ENCODE measurements around the gene CDK15.

The CDK15 gene

DNA sequence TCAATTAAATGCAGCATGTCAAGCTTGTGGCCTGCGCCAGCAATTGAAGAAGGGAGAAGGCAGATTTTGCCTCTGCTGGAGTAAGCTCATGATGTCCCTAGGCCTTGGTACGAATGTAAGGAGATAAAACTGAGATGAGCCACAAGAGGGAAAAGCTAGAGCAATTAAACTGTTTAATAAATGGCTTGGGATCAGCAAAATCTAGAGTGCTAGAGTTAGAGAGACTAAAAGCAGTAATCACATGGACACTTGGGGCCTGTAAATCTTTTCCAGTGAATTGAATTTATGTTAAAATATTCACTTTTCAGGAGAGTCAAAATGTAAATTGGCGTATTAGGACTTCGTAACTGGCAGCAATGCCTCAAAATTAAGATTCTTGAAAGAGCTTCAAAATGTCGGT, 86.2 kb downstream of the CDK15 start:
- H3K36me3 ChIP-seq (ENCODE audit: control insufficient read depth, insufficient read depth, low read length, severe bottlenecking): no peaks in the 10 kb centered on the region
- no peak for DNase-seq (ENCODE audit: low read depth)
- H3K4me1 ChIP-seq (ENCODE audit: control insufficient read depth, insufficient read depth, low read length): peaks cover 18% of the 10 kb centered on the region
- H3K27me3 ChIP-seq (replicated peaks; ENCODE audit: control insufficient read depth, insufficient read depth, low read length): peaks cover under 1% of the 10 kb centered on the region
- H3K9ac ChIP-seq (ENCODE audit: low read length): no peak overlapping the region
- no peak overlapping the region for H3K4me3 ChIP-seq (ENCODE audit: low read length)
- H3K9me3 ChIP-seq (ENCODE audit: control insufficient read depth, low read length): no peaks in the 10 kb centered on the region

DNA sequence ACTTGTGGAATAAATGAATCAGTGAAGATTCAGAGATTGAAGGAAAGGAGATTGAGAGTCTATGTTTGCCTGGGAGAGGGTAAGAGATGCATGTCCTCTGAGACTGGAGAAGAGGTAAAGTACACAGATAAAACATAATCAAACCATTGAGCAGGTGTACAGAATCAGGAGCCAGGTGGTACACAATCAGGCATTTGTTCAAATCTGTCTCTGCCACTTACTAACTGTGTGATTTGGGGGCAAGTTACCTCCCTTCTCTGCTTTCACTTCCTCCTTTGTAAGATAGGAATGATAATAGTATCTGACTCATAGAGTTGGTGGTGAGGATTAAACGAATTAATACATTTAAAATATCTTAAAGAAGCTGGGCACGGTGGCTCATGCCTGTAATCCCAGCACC, 94.0 kb downstream of the CDK15 start:
- no peak for DNase-seq (ENCODE audit: low read depth)
- peaks cover 9% of the 10 kb centered on the region for H3K27me3 ChIP-seq (replicated peaks; ENCODE audit: control insufficient read depth, insufficient read depth, low read length)
- H3K4me1 ChIP-seq (ENCODE audit: control insufficient read depth, insufficient read depth, low read length): no peaks in the 10 kb centered on the region
- no peak overlapping the region for H3K4me3 ChIP-seq (ENCODE audit: low read length)
- H3K9me3 ChIP-seq (ENCODE audit: control insufficient read depth, low read length): no peaks in the 10 kb centered on the region
- H3K36me3 ChIP-seq (ENCODE audit: control insufficient read depth, insufficient read depth, low read length, severe bottlenecking): no peaks in the 10 kb centered on the region
- H3K9ac ChIP-seq (ENCODE audit: low read length): no peak overlapping the region

DNA sequence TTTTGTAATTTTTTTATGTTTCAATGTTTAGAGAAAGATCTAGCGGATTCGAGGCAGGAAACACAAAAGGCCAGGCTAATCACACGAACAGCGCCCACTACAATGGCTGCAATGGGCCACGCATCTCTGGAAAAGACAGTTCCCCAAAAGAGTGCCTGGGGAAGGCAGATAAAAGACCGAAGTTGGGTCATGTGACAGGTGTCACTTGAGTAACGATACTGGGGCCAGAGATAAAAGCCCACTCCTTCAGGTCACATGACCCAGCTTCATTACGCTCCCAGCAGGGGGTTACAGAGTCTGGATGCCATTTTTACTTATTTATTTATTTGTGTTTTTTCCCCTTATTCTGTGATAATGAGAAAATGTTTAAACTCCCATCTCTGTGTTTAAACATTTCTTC, 95.4 kb downstream of the CDK15 start:
- Histone ChIP-seq H3K4me1 (ENCODE audit: control insufficient read depth, insufficient read depth, low read length) (no peaks in the 10 kb centered on the region), H3K4me3 (ENCODE audit: low read length) (no peak overlapping the region), H3K36me3 (ENCODE audit: control insufficient read depth, insufficient read depth, low read length, severe bottlenecking) (no peaks in the 10 kb centered on the region), H3K27me3 (replicated peaks; ENCODE audit: control insufficient read depth, insufficient read depth, low read length) (peaks cover 9% of the 10 kb centered on the region), H3K9ac (ENCODE audit: low read length) (no peak overlapping the region), H3K9me3 (ENCODE audit: control insufficient read depth, low read length) (no peaks in the 10 kb centered on the region)
- DNase-seq (ENCODE audit: low read depth): no peak

DNA sequence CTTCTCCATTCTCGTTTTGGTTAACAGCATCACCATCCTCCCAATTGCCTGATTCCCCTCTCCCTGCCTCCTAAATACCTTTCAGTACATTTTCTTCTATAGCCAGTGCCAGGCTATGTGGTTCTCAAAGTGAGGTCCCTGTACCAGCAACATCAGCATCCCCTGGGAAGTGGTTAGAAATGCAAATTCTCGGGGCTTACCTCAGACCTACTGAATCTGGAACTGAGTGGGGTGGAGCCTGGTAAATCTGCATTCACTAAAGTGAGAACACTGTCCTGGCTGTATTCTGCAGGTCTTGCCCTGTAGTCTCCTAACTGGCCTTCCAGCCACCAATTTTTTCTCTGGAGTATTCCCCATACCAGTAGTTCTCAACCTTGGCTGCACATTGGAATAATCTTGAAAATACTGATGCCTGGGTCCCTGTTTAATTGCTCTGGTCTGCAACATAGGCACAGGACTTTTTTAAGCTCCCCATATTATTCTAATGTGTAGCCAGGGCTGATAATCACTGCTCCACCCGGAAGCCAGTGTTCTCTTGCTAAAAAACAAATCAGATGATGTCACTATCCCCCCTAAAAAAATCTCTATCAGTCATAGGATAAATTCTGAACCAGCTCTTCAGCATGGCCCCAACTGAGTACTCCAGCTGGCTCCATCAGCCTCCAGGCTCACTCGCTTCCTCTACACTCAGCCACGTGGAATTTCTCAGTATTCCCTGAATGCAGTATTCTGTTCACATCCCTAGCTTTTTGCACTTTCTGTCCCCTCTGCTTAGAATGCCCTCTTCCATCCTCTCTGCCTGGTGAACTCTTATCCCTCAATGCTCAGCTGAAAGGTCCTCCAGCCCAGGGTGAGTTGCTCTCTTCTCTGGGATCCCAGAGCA, 98.4 kb downstream of the CDK15 start:
- Histone ChIP-seq H3K9me3 (ENCODE audit: control insufficient read depth, low read length) (no peaks in the 10 kb centered on the region), H3K4me3 (ENCODE audit: low read length) (no peak overlapping the region), H3K9ac (ENCODE audit: low read length) (no peak overlapping the region), H3K36me3 (ENCODE audit: control insufficient read depth, insufficient read depth, low read length, severe bottlenecking) (no peaks in the 10 kb centered on the region), H3K27me3 (replicated peaks; ENCODE audit: control insufficient read depth, insufficient read depth, low read length) (no peaks in the 10 kb centered on the region), H3K4me1 (ENCODE audit: control insufficient read depth, insufficient read depth, low read length) (peaks cover 10% of the 10 kb centered on the region)
- peak; percentile 21 for DNase-seq (ENCODE audit: low read depth)

DNA sequence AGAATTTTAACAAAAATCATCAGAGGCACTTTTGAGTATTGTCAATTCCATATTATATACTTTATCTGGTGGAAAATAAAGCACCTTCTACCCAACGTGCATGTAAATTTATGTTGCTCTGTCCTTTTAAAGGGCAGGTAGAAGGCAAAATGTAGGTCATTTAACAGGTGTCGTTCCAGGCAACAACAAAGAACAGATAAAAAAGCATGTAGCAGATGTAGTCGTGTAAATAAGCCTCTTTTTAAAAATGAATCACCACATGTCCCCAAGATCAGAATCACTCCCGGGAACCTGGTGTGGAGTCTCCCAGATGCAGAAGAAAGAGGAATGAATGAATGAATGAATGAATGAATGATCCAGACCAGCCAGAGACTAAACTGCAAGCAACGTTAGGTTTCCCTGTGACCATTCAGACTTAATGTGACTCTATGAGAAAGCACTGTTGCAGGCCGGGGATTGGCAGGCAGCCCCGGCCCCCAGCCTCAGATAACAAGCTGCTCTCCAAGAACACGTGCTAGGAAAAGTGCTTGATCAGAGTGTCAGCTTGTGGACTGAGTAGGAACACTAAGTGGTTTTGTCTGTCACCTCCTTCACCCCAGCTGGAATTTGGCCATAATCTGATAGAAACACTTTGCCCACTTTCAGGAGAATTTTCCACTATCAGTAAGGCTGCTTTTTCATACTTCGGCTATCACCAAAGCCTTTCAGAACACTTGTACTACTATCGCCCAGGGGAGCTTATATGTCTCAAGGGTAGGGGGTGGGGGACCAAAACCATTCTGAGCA, 100.6 kb downstream of the CDK15 start:
- Histone ChIP-seq H3K27me3 (replicated peaks; ENCODE audit: control insufficient read depth, insufficient read depth, low read length) (no peaks in the 10 kb centered on the region), H3K4me3 (ENCODE audit: low read length) (no peak overlapping the region), H3K9me3 (ENCODE audit: control insufficient read depth, low read length) (no peaks in the 10 kb centered on the region), H3K36me3 (ENCODE audit: control insufficient read depth, insufficient read depth, low read length, severe bottlenecking) (no peaks in the 10 kb centered on the region), H3K9ac (ENCODE audit: low read length) (no peak overlapping the region), H3K4me1 (ENCODE audit: control insufficient read depth, insufficient read depth, low read length) (peaks cover 14% of the 10 kb centered on the region)
- no peak for DNase-seq (ENCODE audit: low read depth)

DNA sequence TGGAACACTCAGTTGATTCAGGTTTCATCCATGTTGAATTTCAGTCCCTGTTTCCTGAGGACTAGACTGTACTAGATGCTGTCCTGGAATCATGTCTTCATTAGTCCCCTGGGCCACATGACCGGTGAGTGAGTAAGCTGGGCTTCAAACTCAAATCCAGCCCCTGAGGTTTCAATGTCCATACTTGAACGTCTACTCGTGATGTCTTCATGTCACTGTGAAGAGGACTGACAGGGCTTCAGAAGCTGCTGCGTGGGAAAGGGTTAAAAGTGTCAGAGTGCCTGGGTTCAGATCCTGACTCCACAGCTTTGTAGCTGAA, 101.2 kb downstream of the CDK15 start:
- DNase-seq (ENCODE audit: low read depth): no peak
- Histone ChIP-seq H3K9ac (ENCODE audit: low read length) (no peak overlapping the region), H3K4me1 (ENCODE audit: control insufficient read depth, insufficient read depth, low read length) (peaks cover 14% of the 10 kb centered on the region), H3K36me3 (ENCODE audit: control insufficient read depth, insufficient read depth, low read length, severe bottlenecking) (no peaks in the 10 kb centered on the region), H3K9me3 (ENCODE audit: control insufficient read depth, low read length) (no peaks in the 10 kb centered on the region), H3K27me3 (replicated peaks; ENCODE audit: control insufficient read depth, insufficient read depth, low read length) (no peaks in the 10 kb centered on the region), H3K4me3 (ENCODE audit: low read length) (no peak overlapping the region)

DNA sequence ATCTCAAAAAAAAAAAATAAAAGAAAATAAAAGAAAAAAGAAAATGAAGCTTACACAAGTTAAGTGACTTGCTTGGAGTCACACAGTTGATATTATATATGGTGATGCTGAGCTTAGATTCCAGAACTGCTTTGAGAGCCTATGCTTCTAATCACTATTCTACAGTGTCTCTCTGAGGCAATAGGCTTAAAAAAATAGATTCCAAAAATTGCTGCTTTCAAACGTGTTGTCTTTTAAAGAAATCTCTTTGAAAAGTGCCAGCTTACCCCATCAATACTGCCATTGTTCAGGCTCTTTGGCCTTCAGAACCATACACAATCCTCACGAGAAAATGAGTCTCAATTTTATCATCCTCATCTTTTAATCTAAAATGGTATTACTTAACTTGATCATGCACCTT, 102.6 kb downstream of the CDK15 start:
- no peak overlapping the region for H3K9ac ChIP-seq (ENCODE audit: low read length)
- peak; percentile 68 for DNase-seq (ENCODE audit: low read depth)
- no peak overlapping the region for H3K4me3 ChIP-seq (ENCODE audit: low read length)

DNA sequence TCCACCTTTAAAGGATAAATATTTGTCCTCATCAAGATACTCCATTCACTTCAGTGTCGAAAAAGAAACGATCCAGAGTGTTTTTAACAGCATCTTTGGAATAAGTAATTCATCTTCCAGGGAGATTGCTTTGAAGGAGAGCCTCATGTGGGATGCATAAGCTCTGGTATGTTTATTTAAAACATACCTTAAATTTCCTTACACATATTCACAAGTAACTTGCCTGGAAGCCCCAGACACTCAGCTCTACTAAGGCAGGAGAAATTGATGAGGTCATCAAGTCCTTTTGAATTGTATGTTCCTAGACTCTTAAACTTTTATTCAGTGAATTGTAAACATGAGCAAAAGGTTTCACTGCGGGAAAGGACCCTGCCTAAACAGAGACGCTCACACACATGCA, 103.0 kb downstream of the CDK15 start:
- H3K27me3 ChIP-seq (replicated peaks; ENCODE audit: control insufficient read depth, insufficient read depth, low read length): no peaks in the 10 kb centered on the region
- H3K36me3 ChIP-seq (ENCODE audit: control insufficient read depth, insufficient read depth, low read length, severe bottlenecking): no peaks in the 10 kb centered on the region
- peaks cover 14% of the 10 kb centered on the region for H3K4me1 ChIP-seq (ENCODE audit: control insufficient read depth, insufficient read depth, low read length)
- no peaks in the 10 kb centered on the region for H3K9me3 ChIP-seq (ENCODE audit: control insufficient read depth, low read length)
- H3K4me3 ChIP-seq (ENCODE audit: low read length): peak overlapping the region; percentile 48
- DNase-seq (ENCODE audit: low read depth): peak; percentile 83
- H3K9ac ChIP-seq (ENCODE audit: low read length): no peak overlapping the region

More for the DNA sequence above, 102.6 kb downstream of the CDK15 start:
- H3K4me1 ChIP-seq (ENCODE audit: control insufficient read depth, insufficient read depth, low read length): peaks cover 14% of the 10 kb centered on the region
- no peaks in the 10 kb centered on the region for H3K9me3 ChIP-seq (ENCODE audit: control insufficient read depth, low read length)
- no peaks in the 10 kb centered on the region for H3K27me3 ChIP-seq (replicated peaks; ENCODE audit: control insufficient read depth, insufficient read depth, low read length)
- H3K36me3 ChIP-seq (ENCODE audit: control insufficient read depth, insufficient read depth, low read length, severe bottlenecking): no peaks in the 10 kb centered on the region

DNA sequence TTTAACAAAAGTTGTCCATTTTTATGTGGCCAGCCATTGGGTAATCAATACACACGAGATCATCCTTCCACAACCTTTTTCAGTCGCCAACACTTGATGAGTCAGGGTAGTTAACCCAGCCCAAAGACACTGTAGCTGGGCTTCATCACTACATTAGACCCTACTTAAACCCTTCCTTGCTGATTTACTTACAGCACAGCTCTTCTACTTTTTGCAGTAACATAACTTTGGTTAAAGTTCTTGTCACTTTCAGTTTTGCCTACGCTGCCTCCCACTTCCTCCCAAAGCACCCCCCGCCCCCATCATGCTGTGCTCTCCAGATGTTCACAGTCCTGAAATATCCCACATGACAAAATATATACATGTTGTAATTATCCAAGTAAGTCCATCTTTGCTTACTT, 103.6 kb downstream of the CDK15 start:
- Histone ChIP-seq H3K4me3 (ENCODE audit: low read length) (peak overlapping the region; percentile 48), H3K9ac (ENCODE audit: low read length) (no peak overlapping the region), H3K27me3 (replicated peaks; ENCODE audit: control insufficient read depth, insufficient read depth, low read length) (no peaks in the 10 kb centered on the region), H3K36me3 (ENCODE audit: control insufficient read depth, insufficient read depth, low read length, severe bottlenecking) (no peaks in the 10 kb centered on the region), H3K4me1 (ENCODE audit: control insufficient read depth, insufficient read depth, low read length) (peaks cover 14% of the 10 kb centered on the region), H3K9me3 (ENCODE audit: control insufficient read depth, low read length) (no peaks in the 10 kb centered on the region)
- DNase-seq (ENCODE audit: low read depth): peak; percentile 82

DNA sequence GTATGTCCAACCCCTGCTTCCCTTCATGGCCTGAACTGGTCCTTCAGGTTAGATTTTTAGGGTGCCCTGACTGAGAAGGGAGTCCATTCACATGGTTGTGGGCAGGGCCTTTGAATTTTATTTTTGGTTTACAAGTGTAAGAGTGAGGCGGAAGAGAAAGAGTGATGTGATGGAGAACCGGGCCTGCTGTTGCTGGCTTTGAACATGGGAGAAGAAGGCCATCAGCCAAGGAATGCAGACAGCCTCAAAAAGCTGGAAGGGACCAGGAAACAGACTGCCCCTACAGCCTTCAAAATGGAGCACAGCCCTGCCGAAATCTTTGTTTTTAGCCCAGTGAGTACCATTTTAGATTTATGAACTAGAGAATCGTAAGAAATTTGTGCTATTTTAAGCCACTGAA, 105.0 kb downstream of the CDK15 start:
- no peak overlapping the region for H3K9ac ChIP-seq (ENCODE audit: low read length)
- peaks cover 14% of the 10 kb centered on the region for H3K4me1 ChIP-seq (ENCODE audit: control insufficient read depth, insufficient read depth, low read length)
- H3K36me3 ChIP-seq (ENCODE audit: control insufficient read depth, insufficient read depth, low read length, severe bottlenecking): no peaks in the 10 kb centered on the region
- no peak for DNase-seq (ENCODE audit: low read depth)
- peaks cover under 1% of the 10 kb centered on the region for H3K27me3 ChIP-seq (replicated peaks; ENCODE audit: control insufficient read depth, insufficient read depth, low read length)
- H3K4me3 ChIP-seq (ENCODE audit: low read length): no peak overlapping the region
- no peaks in the 10 kb centered on the region for H3K9me3 ChIP-seq (ENCODE audit: control insufficient read depth, low read length)

DNA sequence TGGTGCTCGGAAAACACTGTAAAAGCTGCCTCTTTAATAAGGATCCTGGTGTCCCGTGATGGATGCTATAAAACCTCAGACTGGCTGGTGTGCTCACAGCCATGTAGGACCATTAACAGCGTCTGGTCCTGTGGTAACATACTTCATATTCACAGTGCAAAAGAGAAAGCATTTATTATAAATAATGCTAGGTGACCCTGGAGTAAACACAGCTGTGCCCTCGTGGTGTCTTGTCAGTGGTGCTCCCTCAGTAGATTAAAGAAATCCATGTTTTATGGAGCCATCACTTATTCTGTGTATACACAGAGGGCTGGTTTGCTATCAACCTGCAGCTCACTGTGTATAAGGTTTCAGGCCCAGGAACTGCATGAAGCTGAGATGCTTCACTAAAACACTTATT, 106.9 kb downstream of the CDK15 start:
- no peaks in the 10 kb centered on the region for H3K36me3 ChIP-seq (ENCODE audit: control insufficient read depth, insufficient read depth, low read length, severe bottlenecking)
- peaks cover 10% of the 10 kb centered on the region for H3K4me1 ChIP-seq (ENCODE audit: control insufficient read depth, insufficient read depth, low read length)
- H3K27me3 ChIP-seq (replicated peaks; ENCODE audit: control insufficient read depth, insufficient read depth, low read length): peaks cover 3% of the 10 kb centered on the region
- no peaks in the 10 kb centered on the region for H3K9me3 ChIP-seq (ENCODE audit: control insufficient read depth, low read length)
- H3K4me3 ChIP-seq (ENCODE audit: low read length): no peak overlapping the region
- no peak for DNase-seq (ENCODE audit: low read depth)
- no peak overlapping the region for H3K9ac ChIP-seq (ENCODE audit: low read length)
